ENCODE data around the gene KCNT1.

The KCNT1 gene

DNA sequence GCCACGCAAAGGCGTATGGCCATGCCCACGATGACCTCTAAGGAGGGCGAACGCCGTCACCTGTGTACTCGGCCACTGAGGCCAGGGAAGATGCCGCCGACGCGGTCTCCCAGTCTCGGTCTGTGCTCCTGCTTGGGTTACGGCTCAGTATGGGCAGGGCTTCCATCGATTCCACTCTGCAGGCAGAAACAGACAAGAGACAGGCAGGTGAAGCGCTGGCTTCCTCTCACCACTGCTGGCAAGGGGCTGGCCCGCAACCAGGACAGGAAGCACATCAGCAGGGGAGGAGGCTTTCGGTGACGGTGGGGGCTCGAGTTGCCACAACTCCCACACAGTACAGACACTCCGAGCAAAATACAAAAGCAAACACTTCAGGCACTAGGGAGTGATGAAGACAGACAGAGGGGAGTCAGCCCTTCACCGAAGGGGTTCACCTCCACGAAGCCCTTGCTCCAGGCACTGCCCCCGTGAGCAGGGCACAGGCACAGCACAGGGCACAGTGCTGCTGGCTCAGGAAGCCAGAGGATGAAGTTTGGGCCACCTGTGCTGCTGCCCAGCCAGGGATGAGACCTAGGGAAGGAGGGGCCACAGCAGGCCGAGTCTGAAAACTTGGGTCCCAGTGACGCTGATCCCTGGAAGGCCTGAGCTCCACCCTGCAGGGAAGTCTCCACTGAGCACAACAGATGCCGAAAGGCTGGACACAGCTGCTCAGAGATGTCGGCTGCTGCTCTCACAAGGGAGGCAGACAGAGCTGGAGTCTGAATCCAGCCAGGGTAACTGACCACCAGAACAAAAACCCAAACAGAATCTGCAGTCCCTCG is 114.1 kb downstream of the KCNT1 start:
- DNase-seq = no peak

GRCh38 chr9:135816651-135816970 is 114.6 kb downstream of the KCNT1 start:
- DNase-seq = no peak

DNA sequence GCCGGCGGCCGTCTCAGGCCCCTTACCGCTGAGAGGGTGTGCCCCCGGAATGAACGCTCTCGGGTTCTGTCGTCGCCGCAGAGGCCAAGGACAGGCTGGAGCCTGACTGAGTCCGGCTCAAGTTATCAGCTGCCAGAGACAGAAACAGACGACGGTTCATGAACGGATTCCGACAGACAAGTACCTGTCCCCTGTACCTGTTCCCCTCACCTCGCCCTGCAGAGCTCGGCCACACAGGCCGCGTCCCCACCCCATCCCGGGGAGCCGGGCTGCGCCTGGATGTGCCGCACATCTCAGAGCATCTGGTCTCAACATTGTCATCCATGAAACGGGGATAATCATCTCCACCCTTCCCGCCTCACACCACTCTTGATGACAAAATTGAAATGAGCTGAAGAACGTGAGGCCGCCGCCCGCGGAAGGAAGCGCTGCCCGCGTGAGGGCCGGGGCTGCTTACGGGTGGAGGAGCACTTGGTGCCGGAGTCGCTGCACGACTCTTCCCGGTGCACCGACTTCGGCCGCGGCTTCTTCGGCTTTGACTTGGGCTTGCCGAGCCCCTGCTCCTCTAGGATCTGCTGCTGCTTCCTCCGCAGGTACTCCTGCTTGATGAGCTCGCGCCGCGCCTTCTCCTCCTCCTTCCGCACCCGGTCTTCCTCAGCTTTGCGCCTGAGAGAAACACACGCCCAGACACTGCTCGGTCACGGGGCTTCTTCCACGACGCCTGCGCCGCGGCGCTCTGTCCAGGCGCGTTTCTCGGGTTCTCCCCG is 116.1 kb downstream of the KCNT1 start:
- DNase-seq = no peak

DNA sequence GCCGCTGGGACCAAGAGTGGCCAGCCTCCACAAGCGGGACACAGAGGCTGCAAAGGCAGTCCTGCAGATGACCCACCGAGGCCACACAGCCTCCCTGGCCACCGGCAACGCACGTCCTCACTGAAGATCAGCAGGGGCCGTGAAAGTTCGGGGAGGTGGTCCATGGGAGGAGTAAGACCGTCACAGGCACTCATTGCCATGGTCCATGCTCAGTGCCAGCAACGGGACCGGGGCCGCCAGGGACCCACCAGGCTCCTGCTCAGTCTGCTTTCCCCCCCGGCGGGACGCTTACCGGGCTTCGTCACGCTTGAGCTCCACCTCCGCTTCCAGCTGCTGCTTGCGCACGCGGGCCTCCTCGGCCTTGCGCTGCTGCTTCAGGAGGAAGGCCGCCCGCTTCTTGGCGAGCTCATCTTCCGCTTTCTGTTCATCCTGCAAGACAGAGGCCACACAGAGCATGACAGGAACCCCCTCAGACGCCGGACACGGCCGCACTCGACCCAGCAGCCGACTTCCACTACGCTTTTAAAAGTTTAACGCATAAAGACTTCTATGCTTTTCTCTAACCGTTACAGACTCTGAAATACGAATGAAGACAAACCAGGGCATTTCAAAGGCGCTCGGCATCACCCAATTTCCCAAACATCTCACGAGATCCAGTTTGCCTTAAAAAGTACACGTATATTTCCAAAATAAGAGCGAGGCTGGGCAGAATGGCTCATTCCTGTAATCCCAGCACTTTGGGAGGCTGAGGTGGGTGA is 116.9 kb downstream of the KCNT1 start:
- no peak for DNase-seq

GRCh38 chr9:135819905-135820304 is 117.9 kb downstream of the KCNT1 start:
- DNase-seq = no peak

- DNase-seq = no peak
Observed at GRCh38 chr9:135820661-135821060, 118.7 kb downstream of the KCNT1 start.

GRCh38 chr9:135821116-135821515 is 119.1 kb downstream of the KCNT1 start:
- DNase-seq = no peak

DNA sequence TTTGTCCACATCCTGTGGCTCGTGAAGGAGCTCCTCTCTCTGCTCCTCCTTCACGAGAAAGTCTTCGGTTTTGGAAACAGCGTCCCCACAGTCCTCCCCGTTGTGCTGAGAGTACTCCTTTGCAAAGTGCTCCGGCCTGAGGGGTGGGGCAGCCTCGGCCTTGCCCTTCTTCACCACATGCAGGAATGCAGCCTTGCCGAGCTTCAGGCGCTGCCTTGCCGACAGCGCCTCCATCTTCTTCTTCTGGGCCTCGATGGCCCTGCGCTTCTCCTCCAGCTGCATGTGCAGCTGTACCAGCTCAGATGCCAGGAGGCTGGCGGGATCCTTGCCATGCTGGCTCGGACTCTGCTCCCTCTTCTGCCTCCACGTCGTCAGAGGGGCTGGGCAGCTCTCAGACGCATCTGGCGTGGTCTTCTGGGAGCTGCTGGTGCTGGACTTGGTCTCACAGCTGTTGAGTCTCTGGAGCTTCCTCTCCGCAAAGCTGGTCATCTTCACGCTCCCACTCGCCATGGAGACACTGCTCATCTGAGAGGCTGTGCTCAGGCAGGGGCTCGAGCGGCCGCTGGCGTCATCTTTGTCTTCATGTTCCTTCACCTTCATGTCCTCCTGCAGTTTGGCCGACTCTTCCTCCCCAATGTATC is 119.9 kb downstream of the KCNT1 start:
- DNase-seq = no peak

- no peak for DNase-seq
Observed at GRCh38 chr9:135822374-135822755, 120.4 kb downstream of the KCNT1 start.

DNA sequence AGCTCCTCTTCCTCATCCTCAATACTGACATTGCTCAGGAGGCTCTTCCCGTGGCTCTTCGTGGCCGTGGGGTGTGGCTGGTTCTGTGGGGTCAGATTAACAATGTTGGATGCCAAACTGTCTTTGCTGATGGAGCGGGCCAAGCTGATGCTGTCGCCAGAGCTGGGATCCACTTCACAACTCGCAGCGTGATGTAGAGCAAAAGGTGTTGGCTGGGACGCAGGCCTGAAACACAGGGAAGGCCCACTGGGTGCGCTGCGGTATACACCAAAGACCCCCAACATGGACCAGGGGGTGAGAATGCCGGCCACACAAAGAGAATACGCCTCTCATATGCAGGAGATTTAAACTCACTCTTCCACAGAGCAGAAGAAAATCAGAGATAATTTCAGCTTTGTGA is 121.1 kb downstream of the KCNT1 start:
- no peak for DNase-seq

DNA sequence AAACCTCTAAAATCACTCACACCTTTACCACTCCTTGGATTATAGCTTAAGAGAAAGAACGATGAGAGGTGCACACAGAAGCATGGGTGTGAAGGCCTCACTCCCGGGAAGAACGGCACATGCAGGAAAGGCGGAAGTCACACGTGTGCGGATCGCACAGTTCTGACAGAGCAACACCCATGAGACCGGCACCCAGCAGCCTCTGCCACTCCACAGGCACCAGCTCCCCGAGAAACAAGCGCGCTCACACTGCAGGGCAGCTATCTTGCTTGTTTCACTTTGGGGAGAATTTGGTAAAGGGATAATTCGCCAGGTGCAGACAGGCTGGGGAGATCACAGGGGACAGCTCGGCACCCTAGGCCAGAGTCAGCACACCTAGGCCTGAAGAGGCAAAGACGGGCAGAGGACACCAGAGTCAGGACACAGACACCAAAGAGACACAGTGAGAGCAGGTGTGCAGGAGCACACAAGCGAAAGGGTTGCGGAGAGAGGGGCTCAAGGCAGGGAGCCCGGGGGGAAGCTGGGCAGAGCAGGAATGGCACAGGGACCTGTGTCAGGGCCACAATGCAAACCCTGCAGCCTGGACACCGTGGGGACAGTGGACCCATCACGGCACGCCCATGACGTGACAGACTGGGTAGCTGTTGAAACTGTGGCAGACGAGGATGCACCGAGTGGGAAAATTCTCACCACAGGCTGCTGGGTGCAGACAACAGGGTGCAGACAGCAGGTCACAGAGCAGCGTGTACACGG is 123.6 kb downstream of the KCNT1 start:
- peak in 4 of 58 donors; percentile 6 to 50 (median 22) for DNase-seq

DNA sequence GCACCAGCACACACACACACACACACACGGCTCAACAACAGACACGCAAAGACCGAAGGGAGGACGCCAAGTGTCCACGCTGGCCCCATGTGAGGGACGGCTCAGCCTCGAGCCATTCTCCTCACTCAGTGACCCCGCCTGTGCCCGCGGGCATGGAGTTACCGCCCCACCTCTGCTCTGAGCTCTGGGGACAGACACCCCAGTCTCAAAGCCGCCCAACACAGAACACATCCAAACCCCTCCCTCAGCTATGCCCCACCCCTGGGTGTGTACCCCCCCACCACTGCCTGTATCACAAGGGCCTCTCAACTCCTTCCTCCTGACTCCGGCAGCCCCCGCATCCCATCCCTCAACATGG is 124.2 kb downstream of the KCNT1 start:
- no peak for DNase-seq

- no peak for DNase-seq
Observed at GRCh38 chr9:135827301-135827700, 125.3 kb downstream of the KCNT1 start.

DNA sequence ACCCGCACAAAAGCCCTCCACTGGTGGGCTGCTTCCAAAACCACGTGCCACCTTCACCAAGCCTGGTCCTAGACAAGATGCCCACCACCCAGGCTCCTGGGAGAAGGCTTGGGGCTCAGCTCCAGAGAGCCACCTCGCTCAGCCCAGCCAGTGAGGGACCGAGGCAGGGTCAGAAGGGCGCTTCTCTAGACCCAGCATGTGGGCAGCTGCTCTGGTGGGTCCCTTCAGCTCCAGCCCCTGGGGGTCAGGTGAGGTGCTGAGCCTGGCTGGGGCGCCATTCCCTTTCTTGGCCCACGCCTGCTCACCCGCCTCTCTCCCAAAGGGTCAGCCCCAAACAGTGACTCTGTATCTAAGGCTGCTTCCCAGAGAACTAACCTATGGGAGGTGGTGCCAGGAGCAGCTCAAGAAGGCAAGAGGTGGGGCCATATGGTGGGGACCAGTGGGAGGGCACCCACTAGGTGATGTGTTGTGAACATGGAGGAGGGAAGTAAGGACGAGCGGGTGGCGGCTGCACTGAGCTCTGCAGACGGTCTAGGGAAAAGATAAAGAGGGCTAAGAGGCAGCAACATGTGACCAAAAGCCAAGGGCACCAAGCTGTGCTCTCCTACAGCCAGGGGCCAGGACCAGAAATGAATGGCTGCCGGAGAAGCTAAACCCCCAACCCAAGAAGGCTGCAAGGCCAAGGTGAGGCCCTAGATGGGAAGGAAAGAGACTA is 126.0 kb downstream of the KCNT1 start:
- DNase-seq = no peak

DNA sequence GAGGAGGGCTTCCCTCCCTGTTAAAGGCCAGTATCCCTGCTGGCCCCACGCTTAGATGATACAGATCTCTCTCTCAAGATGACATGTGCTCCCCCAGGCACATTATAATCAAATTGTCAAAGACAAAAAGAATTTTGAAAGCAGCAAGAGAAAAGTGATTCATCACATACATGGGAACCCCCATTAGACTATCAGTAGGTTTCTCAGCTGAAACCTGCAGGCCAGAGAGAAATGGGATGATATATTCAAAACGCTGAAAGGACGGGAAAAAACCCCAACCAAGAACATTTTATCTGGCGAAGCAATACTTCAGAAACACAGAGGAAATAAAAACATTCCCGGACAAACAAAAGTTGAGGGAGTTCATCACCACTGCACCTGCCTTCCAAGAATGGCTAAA is 126.7 kb downstream of the KCNT1 start:
- no peak for DNase-seq

- no peak for DNase-seq
Observed at GRCh38 chr9:135830496-135830895, 128.5 kb downstream of the KCNT1 start.

DNA sequence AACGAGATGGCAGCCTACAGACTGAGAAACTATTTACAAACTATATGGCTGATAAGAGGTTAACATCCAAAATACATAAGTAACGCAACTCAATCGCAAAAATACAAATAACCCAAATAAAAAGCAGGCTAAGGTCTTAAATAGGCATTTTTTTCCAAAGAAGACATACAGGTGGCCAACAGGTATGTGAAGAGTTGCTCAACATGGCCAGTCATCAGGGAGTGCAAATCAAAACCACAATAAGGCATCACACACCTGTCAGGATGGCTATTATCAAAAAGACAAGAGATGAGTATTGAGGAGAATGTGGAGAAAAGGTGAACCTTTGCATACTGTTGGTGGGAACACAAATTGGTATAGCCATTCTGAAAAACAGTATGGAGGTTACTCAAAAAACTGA is 131.9 kb downstream of the KCNT1 start:
- no peak for DNase-seq

- DNase-seq = no peak
Observed at GRCh38 chr9:135835131-135835530, 133.1 kb downstream of the KCNT1 start.

- no peak for DNase-seq
Observed at GRCh38 chr9:135839516-135839915, 137.5 kb downstream of the KCNT1 start.

DNA sequence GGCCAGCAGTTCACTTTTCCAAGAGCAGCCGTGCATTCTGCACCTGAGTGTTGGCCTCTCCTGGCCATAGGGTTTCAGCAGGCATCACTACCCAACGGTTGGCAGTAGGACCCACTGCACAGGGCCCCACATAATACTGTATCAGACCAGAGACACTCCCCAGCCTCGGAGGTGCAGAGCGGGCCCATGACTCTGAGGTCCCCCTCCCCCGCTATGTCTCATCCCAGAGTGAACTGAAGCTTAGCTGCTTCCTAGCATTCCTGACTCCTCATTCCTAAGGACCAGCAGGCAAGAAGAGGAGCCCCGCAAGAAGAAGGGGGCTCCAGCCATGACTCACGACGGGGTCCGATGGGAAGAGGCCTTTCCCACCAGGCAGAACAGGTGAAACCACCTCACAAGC is 138.1 kb downstream of the KCNT1 start:
- no peak for DNase-seq

All from anterior cingulate cortex (tissue), 58 donors.